ENCODE data around the gene NUP93. TPM values are rescaled to one million over a fixed set of nuclear protein-coding genes. Genes with fewer than 3 reads are reported as not detected.
A peak's percentile ranks its signal among the peaks of the same experiment; 100 is the strongest.

The NUP93 gene
- total and polyA plus RNA-seq, 9 of the 15 experiments (the other 6 are each of a cell fraction or from before 2014, with no cell fraction given): 92.0 to 162 (median 121) TPM

GRCh38 chr16:56869513-56870275 is 139.8 kb downstream of the NUP93 start (continued):
- TF ChIP-seq HDAC2 (IDR thresholded peaks at IDR 0.05): peak; percentile 84; the same call in 1 of the 2 replicates
- TF ChIP-seq SMARCA5 (IDR thresholded peaks at IDR 0.05): peak; percentile 95
- peak; percentile 33 for TF ChIP-seq ATF7 (IDR thresholded peaks at IDR 0.05)
- TF ChIP-seq ZNF398 (CRISPR knock-in tag; IDR thresholded peaks at IDR 0.05): no peak
- TF ChIP-seq RBM25 (IDR thresholded peaks at IDR 0.05; ENCODE audit: low read depth, low read length, severe bottlenecking): peak; percentile 39
- TF ChIP-seq E2F6 (IDR thresholded peaks at IDR 0.05; ENCODE audit: borderline replicate concordance in 1 of 2, extremely low read depth in 1 of 2, insufficient read depth in 1 of 2, insufficient read length in 1 of 2, low read depth in 1 of 2, low read length in 1 of 2, poor library complexity in 1 of 2, severe bottlenecking in 1 of 2): no peak
- no peak for TF ChIP-seq ATF1 (CRISPR knock-in tag; IDR thresholded peaks at IDR 0.05)
- peak; percentile 49; the same call in 1 of the 2 replicates for TF ChIP-seq ATF1 (tag; IDR thresholded peaks at IDR 0.05)
- peak; percentile 96 for TF ChIP-seq ESRRA (IDR thresholded peaks at IDR 0.05; ENCODE audit: borderline replicate concordance, low read depth)
- TF ChIP-seq REST (IDR thresholded peaks at IDR 0.05; ENCODE audit: borderline replicate concordance): peak; percentile 43; the same call in 1 of the 2 replicates
- no peak for TF ChIP-seq REST (CRISPR knock-in tag; IDR thresholded peaks at IDR 0.05; ENCODE audit: low read depth)
- peak; percentile 39 for TF ChIP-seq CXXC5 (CRISPR knock-in tag; IDR thresholded peaks at IDR 0.05)
- TF ChIP-seq MAFK (IDR thresholded peaks at IDR 0.05; ENCODE audit: low read length): peak; percentile 55
- TF ChIP-seq NFE2 (IDR thresholded peaks at IDR 0.05; ENCODE audit: low read depth): peak; percentile 91
- peak; percentile 67 for TF ChIP-seq ZNF316 (IDR thresholded peaks at IDR 0.05)
- no peak for TF ChIP-seq SPI1 (IDR thresholded peaks at IDR 0.05; ENCODE audit: borderline replicate concordance, low read depth, low read length)
- no peak for TF ChIP-seq ZNF75A (CRISPR knock-in tag; IDR thresholded peaks at IDR 0.05)
- TF ChIP-seq CREB1 (IDR thresholded peaks at IDR 0.05): no peak
- TF ChIP-seq CREB1 (CRISPR knock-in tag; IDR thresholded peaks at IDR 0.05): peak; percentile 51; the same call in 1 of the 2 replicates

All from K562 (cell line).